Mucosa of descending colon (tissue), 3 donors: Measurements from ENCODE around the gene ARID1B. TPM values are rescaled to one million over a fixed set of nuclear protein-coding genes. Genes with fewer than 3 reads are reported as not detected.

Experiments
- ATAC-seq: fragments of 200-7000 bp; cut with Tn5 transposase; one replicate; pipeline ENCODE4 v1.9.1; 2020; ENCODE audit warnings: mild to moderate bottlenecking, moderate library complexity
- DNase-seq, 3 donors: peaks; one replicate each; pipeline ENCODE4 v3.0.0-alpha.2; 2020
- H3K36me3 ChIP-seq: fragments of 200-600 bp; one replicate; pipeline ENCODE4 v1.8.0; 2021; ENCODE audit warnings: low read depth, mild to moderate bottlenecking
- H3K4me1 ChIP-seq: fragments of 200-600 bp; one replicate; pipeline ENCODE4 v1.8.0; 2021; ENCODE audit warnings: low read depth, mild to moderate bottlenecking
- H3K4me3 ChIP-seq: fragments of 200-600 bp; one replicate; pipeline ENCODE4 v1.8.0; 2021; ENCODE audit warnings: mild to moderate bottlenecking
- H3K9me3 ChIP-seq: fragments of 200-600 bp; one replicate; pipeline ENCODE4 v1.8.0; 2021; ENCODE audit warnings: mild to moderate bottlenecking
- intact Hi-C, 2 donors: fragments of 100-400 bp; cut with DNase I in 1 of 2; cut with micrococcal nuclease in 1 of 2; formaldehyde crosslinking; loops; one replicate each; pipeline versions ENCODE4 v1.11.0 to v1.11.1; 2022; cut with DNase I, micrococcal nuclease
- total RNA-seq, 3 donors: library from RNA; stranded (reverse); fragmentation: NEBNext Ultra II Directional in 2 of 3; extraction: Animal tissue kit (Norgen Biotek cat#: 25700) in 2 of 3; gene quantifications; one replicate each; pipeline versions ENCODE4 v1.2.1 to v1.2.4, GENCODE V29; 2021 to 2023
- TF ChIP-seq, protein P1 (sequence below): fragments of 200-600 bp; IDR thresholded peaks from one replicate; pipeline ENCODE4 v1.8.0; 2022; ENCODE audit warnings: antibody characterized with exemption, mild to moderate bottlenecking
- donor health status: DM: no; HTN: no; CAD: no; lungs with moderate emphysema.
- donor health status: DM: no; HTN: no; CAD: no.
- donor health status: DM: no; HTN: yes; CAD: no.

The ARID1B gene
- total RNA-seq, 3 donors from 2014 or later: 71.8 to 102 (median 101) TPM

- TF ChIP-seq, protein P1, sequence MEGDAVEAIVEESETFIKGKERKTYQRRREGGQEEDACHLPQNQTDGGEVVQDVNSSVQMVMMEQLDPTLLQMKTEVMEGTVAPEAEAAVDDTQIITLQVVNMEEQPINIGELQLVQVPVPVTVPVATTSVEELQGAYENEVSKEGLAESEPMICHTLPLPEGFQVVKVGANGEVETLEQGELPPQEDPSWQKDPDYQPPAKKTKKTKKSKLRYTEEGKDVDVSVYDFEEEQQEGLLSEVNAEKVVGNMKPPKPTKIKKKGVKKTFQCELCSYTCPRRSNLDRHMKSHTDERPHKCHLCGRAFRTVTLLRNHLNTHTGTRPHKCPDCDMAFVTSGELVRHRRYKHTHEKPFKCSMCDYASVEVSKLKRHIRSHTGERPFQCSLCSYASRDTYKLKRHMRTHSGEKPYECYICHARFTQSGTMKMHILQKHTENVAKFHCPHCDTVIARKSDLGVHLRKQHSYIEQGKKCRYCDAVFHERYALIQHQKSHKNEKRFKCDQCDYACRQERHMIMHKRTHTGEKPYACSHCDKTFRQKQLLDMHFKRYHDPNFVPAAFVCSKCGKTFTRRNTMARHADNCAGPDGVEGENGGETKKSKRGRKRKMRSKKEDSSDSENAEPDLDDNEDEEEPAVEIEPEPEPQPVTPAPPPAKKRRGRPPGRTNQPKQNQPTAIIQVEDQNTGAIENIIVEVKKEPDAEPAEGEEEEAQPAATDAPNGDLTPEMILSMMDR: no peak
- ATAC-seq (no peak), DNase-seq (no peak)
- intact Hi-C loops: no loop called here
- Histone ChIP-seq H3K4me3 (no peak overlapping the region), H3K9me3 (no peaks in the 10 kb centered on the region), H3K36me3 (peaks cover 4% of the 10 kb centered on the region), H3K4me1 (no peaks in the 10 kb centered on the region)
Measured at GRCh38 chr6:157196391-157196790, 419.2 kb downstream of the ARID1B start.

DNA sequence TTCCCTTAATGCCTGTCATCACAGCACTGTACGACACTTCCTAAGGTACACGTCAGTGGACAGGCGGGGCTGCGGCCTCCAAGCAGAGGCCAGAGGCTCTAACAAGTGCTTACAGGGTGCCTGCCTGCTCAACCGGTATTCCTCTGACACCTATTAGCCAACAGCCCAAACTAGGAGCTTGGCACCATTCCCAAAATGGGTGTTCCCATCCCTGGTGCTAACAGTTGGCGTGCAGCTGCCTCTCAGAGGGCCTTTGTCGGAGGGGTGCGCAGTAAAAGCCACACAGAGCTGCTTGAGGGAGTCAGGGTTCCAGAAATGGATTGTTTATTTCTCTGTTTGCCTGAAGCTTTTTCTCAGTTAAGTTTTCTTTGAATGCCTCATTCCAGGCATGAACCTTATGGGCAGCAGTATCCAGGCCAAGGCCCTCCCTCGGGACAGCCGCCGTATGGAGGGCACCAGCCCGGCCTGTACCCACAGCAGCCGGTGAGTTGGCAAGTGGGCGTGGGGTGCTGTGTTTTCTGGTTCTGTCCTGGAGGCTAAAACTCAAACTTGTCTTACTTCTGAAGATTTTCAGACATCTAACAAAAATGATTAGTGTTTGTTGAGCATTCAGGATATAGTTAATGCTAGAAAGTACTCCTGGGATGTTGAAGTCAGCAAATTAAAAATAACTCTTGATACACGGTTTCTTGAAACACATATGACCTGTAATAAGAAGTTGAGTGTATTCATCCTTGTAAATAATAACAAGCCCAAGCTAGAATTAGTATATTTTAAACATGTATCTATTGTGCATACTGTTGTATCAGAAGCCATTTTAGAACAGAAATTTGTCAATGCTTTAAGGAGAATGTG is 421.5 kb downstream of the ARID1B start:
- peak; percentile 88 to 94 (median 90) for DNase-seq
- H3K36me3 ChIP-seq: peaks cover 6% of the 10 kb centered on the region
- peak; percentile 99 for ATAC-seq
- H3K4me1 ChIP-seq: no peaks in the 10 kb centered on the region
- H3K9me3 ChIP-seq: no peaks in the 10 kb centered on the region
- no peak overlapping the region for H3K4me3 ChIP-seq
- TF ChIP-seq, protein P1: no peak
- intact Hi-C loops: no loop called here

DNA sequence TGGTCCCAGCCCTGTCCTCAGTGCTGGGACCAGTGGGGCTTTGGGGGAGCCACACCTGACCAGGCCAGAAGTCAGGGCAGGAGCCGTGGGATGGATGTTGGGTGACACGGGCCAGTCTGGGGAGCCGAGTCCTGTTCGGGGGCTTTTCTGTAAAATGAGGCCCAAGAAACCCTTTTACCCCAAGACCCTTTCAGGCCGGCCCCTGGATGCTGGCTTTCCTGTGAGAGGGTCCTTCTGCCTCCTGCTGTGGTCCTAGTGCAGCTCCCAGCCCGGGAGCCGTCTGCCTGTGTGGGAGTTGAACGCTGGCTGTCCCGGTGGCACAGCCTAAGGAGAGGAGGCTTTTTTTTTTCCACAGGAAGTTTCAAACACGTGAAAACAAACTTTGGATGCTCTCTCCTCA is 422.9 kb downstream of the ARID1B start:
- Histone ChIP-seq H3K36me3 (peaks cover 6% of the 10 kb centered on the region), H3K9me3 (no peaks in the 10 kb centered on the region), H3K4me1 (peaks cover 7% of the 10 kb centered on the region), H3K4me3 (no peak overlapping the region)
- DNase-seq (no peak), ATAC-seq (no peak)
- intact Hi-C loops: no loop called here
- TF ChIP-seq, protein P1: no peak

DNA sequence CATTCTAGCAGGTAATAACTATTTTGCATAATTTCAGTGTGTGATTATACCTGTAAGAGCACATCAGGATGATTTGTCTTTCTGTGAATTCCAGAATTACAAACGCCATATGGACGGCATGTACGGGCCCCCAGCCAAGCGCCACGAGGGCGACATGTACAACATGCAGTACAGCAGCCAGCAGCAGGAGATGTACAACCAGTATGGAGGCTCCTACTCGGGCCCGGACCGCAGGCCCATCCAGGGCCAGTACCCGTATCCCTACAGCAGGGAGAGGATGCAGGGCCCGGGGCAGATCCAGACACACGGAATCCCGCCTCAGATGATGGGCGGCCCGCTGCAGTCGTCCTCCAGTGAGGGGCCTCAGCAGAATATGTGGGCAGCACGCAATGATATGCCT is 423.4 kb downstream of the ARID1B start:
- Histone ChIP-seq H3K4me3 (no peak overlapping the region), H3K9me3 (no peaks in the 10 kb centered on the region), H3K4me1 (peaks cover 10% of the 10 kb centered on the region), H3K36me3 (peaks cover 6% of the 10 kb centered on the region)
- TF ChIP-seq, protein P1: no peak
- intact Hi-C loops: no loop called here
- DNase-seq: no peak
- ATAC-seq: no peak

GRCh38 chr6:157201083-157201482 is 423.9 kb downstream of the ARID1B start:
- intact Hi-C loops: no loop called here
- H3K36me3 ChIP-seq: peaks cover 6% of the 10 kb centered on the region
- peaks cover 10% of the 10 kb centered on the region for H3K4me1 ChIP-seq
- TF ChIP-seq, protein P1: no peak
- H3K9me3 ChIP-seq: no peaks in the 10 kb centered on the region
- DNase-seq: no peak
- H3K4me3 ChIP-seq: no peak overlapping the region
- ATAC-seq: no peak
